D341Med (cell line): ENCODE results near the gene TRPC3.
A peak's percentile ranks its signal among the peaks of the same experiment; 100 is the strongest.
"Not testable (repeated sequence)": the region's sequence is repeated elsewhere in the genome, so short reads cannot be mapped to it uniquely, and the experiment has no call there.

ENCODE experiments used
- DNase-seq: peaks from one replicate; pipeline ENCODE4 v3.0.0; 2012; ENCODE audit warnings: low spot score

Gene TRPC3

GRCh38 chr4:121946644-121947043 lies 5.2 kb downstream of the TRPC3 start:
- no peak for DNase-seq

- DNase-seq = peak; percentile 54
These were observed 7.9 kb downstream of the TRPC3 start for GRCh38 chr4:121943941-121944340.

GRCh38 chr4:121939690-121940089 lies 12.2 kb downstream of the TRPC3 start:
- DNase-seq = no peak

- DNase-seq = no peak
These were observed 13.4 kb downstream of the TRPC3 start for GRCh38 chr4:121938282-121939092.

GRCh38 chr4:121936101-121936500 lies 15.8 kb downstream of the TRPC3 start:
- no peak for DNase-seq

GRCh38 chr4:121934635-121935034 lies 17.2 kb downstream of the TRPC3 start:
- no peak for DNase-seq

- no peak for DNase-seq
These were observed 19.5 kb downstream of the TRPC3 start for GRCh38 chr4:121932212-121932974.

- no peak for DNase-seq
These were observed 21.6 kb downstream of the TRPC3 start for GRCh38 chr4:121930304-121930703.

GRCh38 chr4:121927948-121928347 lies 23.9 kb downstream of the TRPC3 start:
- no peak for DNase-seq

GRCh38 chr4:121926490-121926889 lies 25.4 kb downstream of the TRPC3 start:
- DNase-seq = not testable (repeated sequence)

GRCh38 chr4:121923306-121923705 lies 28.6 kb downstream of the TRPC3 start:
- DNase-seq = no peak

GRCh38 chr4:121913667-121914066 lies 38.2 kb downstream of the TRPC3 start:
- DNase-seq = no peak

- no peak for DNase-seq
These were observed 43.5 kb downstream of the TRPC3 start for GRCh38 chr4:121908346-121908745.

- DNase-seq = peak; percentile 61
These were observed 51.5 kb downstream of the TRPC3 start for GRCh38 chr4:121900132-121900983.

GRCh38 chr4:121898150-121898549 lies 53.7 kb downstream of the TRPC3 start:
- no peak for DNase-seq

- no peak for DNase-seq
These were observed 63.7 kb downstream of the TRPC3 start for GRCh38 chr4:121888134-121888533.

GRCh38 chr4:121885115-121885514 lies 66.7 kb downstream of the TRPC3 start:
- DNase-seq = no peak

- no peak for DNase-seq
These were observed 70.7 kb downstream of the TRPC3 start for GRCh38 chr4:121881158-121881557.

GRCh38 chr4:121879135-121879534 lies 72.7 kb downstream of the TRPC3 start:
- DNase-seq = no peak

GRCh38 chr4:121877041-121877773 lies 74.7 kb downstream of the TRPC3 start:
- peak; percentile 60 for DNase-seq

- DNase-seq = no peak
These were observed 75.8 kb downstream of the TRPC3 start for GRCh38 chr4:121876070-121876469.

- no peak for DNase-seq
These were observed 76.2 kb downstream of the TRPC3 start for GRCh38 chr4:121875652-121876051.
